Fibroblast of lung (primary cell): ENCODE data around the gene ALAS1. TPM values are rescaled to one million over a fixed set of nuclear protein-coding genes. Genes with fewer than 3 reads are reported as not detected.
"Not testable (repeated sequence)": the region's sequence is repeated elsewhere in the genome, so short reads cannot be mapped to it uniquely, and the experiment has no call there.

Experiments
- DNase-seq, 2 donors: peaks; one replicate each; pipeline versions ENCODE4 v3.0.0 to v3.0.0-alpha.2; 2010; ENCODE audit warnings: low read depth in 2 of 2
- H2AFZ ChIP-seq: 2 replicates; pipeline ENCODE4 v1.5.1; 2012; ENCODE audit warnings: low read length, control low read depth, inconsistent platforms
- H3K27ac ChIP-seq: 2 replicates; pipeline ENCODE4 v1.5.1; 2011; ENCODE audit warnings: low read length, control low read depth; ENCODE audit not compliant: insufficient read depth
- H3K27me3 ChIP-seq: 2 replicates; pipeline ENCODE4 v1.5.1; 2011; ENCODE audit warnings: mild to moderate bottlenecking, low read length; ENCODE audit not compliant: control insufficient read depth, insufficient read depth
- H3K36me3 ChIP-seq: 2 replicates; pipeline ENCODE4 v1.5.1; 2011; ENCODE audit warnings: low read length; ENCODE audit not compliant: control insufficient read depth, insufficient read depth
- H3K4me1 ChIP-seq: 2 replicates; pipeline ENCODE4 v1.5.1; 2011; ENCODE audit warnings: low read length; ENCODE audit not compliant: control insufficient read depth, insufficient read depth; ENCODE audit errors: extremely low read depth
- H3K4me2 ChIP-seq: 2 replicates; pipeline ENCODE4 v1.5.1; 2011; ENCODE audit warnings: low read length, control low read depth; ENCODE audit not compliant: insufficient read depth; ENCODE audit errors: extremely low read depth
- H3K4me3 ChIP-seq, 4 experiments: fragments of 200-600 bp in 1 of 4; sonication (generic) in 1 of 4; replicated peaks in 1 of 4; 2 replicates each; pipeline ENCODE4 v1.5.1; 2011 to 2016; ENCODE audit warnings: low read length in 4 of 4, low read depth in 3 of 4, mild to moderate bottlenecking in 3 of 4, control low read depth in 2 of 4, inconsistent platforms in 1 of 4, mixed read lengths in 1 of 4; ENCODE audit not compliant: insufficient read depth in 1 of 4; ENCODE audit errors: control extremely low read depth in 1 of 4
- H3K79me2 ChIP-seq: 2 replicates; pipeline ENCODE4 v1.5.1; 2012; ENCODE audit warnings: mild to moderate bottlenecking, low read length, inconsistent platforms; ENCODE audit not compliant: control insufficient read depth, insufficient read depth
- H3K9ac ChIP-seq: 2 replicates; pipeline ENCODE4 v1.5.1; 2011; ENCODE audit warnings: mild to moderate bottlenecking, low read length, control low read depth; ENCODE audit not compliant: insufficient read depth
- H3K9me3 ChIP-seq: 2 replicates; pipeline ENCODE4 v1.5.1; 2012; ENCODE audit warnings: low read depth, low read length; ENCODE audit not compliant: control insufficient read depth, insufficient read depth
- H4K20me1 ChIP-seq: 2 replicates; pipeline ENCODE4 v1.5.1; 2011; ENCODE audit warnings: low read length; ENCODE audit not compliant: control insufficient read depth, insufficient read depth; ENCODE audit errors: extremely low read depth
- CTCF ChIP-seq, 2 donors: IDR thresholded peaks in 1 of 2; conservative IDR thresholded peaks in 1 of 2; 1 replicate in 1 of 2; 2 replicates in 1 of 2; pipeline ENCODE4 v1.5.1; 2011 to 2012; ENCODE audit warnings: low read length in 2 of 2, control low read depth in 1 of 2, inconsistent platforms in 1 of 2, low read depth in 1 of 2, mild to moderate bottlenecking in 1 of 2
- EZH2 ChIP-seq: IDR thresholded peaks from 2 replicates; pipeline ENCODE4 v1.5.1; 2012; ENCODE audit warnings: low read length, control low read depth, mild to moderate bottlenecking; ENCODE audit errors: missing control alignments
- polyA plus RNA-seq, 2 donors: library from polyadenylated mRNA; depleted of rRNA in 1 of 2; stranded (reverse) in 1 of 2; unstranded in 1 of 2; fragments of >200 nt; gene quantifications; 2 replicates each; pipeline ENCODE4 v1.2.1, GENCODE V29; 2011 to 2012; ENCODE audit warnings: missing spikeins in 1 of 2
- total RNA-seq: library from RNA; depleted of rRNA; stranded (reverse); fragments of >200 nt; gene quantifications from 2 replicates; pipeline ENCODE4 v1.2.1, GENCODE V29; 2014

The ALAS1 gene
- total and polyA plus RNA-seq, 2 donors (not counting 1 experiment from before 2014, with no cell fraction given): 60.9 to 61.8 TPM

DNA sequence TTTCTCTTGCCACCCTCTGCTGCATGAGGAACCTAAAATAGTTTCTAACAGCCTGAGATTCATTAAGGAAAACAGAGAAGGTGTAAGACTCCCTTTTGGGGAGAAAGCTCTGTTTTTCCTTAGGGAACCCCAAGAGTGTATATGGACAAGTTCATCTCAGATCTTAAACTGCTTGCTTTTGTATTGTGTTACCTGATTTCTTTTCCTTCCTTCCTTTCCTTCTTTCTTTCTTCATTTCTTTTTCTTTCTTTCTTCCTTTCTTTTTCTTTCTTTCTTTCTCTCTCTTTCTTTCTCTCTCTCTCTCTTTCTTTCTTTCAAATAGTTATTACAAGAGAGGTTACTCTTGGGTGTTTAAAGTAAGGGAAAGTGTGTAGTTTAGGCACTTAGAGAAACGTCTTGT lies 38.5 kb upstream of the ALAS1 start:
- DNase-seq: no peak
- Histone ChIP-seq H3K36me3 (no peaks in the 10 kb centered on the region), H2AFZ (no peak overlapping the region), H3K79me2 (no peaks in the 10 kb centered on the region), H3K4me2 (no peak overlapping the region), H3K9me3 (no peaks in the 10 kb centered on the region), H3K27ac (no peak overlapping the region), H3K9ac (no peak overlapping the region), H3K27me3 (no peaks in the 10 kb centered on the region), H3K4me3 (no peak overlapping the region), H4K20me1 (no peaks in the 10 kb centered on the region), H3K4me1 (no peaks in the 10 kb centered on the region)
- TF ChIP-seq CTCF (conservative IDR thresholded peaks at IDR 0.05 in 1 of 2, IDR thresholded peaks at IDR 0.05 in 1 of 2; ENCODE audit: low read depth in 1 of 2, low read length in 2 of 2) (no peak), EZH2 (no peak)

DNA sequence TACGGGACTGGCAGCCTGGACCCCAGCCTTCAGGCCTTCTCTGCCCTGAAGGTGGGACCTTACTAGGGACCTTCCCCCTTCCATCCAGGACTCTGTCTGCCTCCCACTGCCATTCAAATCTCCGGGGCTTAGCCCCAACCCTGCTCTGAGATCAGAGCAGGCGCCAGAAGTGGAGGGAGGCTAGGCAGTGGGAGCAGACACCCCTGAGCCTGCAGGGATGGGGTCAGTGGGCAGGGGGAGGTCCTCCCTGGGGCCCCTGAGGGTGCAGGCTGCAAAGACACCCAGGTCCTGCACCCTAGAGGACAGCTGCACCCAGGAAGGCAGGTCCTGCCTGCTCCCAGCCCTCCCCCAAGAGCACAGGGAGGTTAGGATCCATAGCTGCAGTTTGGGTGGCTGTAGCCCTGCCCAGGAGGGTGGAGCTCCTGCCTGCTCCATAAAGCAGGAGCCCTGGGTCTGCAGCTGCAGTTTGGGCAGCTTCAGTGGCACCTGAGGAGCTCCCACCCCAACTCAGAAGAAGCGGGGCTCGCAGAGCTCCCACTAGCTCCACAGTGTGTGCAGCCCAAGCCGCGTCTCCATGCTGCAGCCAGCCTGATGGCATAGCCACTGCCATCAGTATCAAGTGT lies 35.6 kb upstream of the ALAS1 start:
- Histone ChIP-seq H3K4me3 (no peak overlapping the region), H2AFZ (no peak overlapping the region), H3K79me2 (no peaks in the 10 kb centered on the region), H3K4me1 (no peaks in the 10 kb centered on the region), H3K27me3 (no peaks in the 10 kb centered on the region), H3K9me3 (no peaks in the 10 kb centered on the region), H3K36me3 (no peaks in the 10 kb centered on the region), H4K20me1 (no peaks in the 10 kb centered on the region), H3K4me2 (no peak overlapping the region), H3K27ac (no peak overlapping the region), H3K9ac (no peak overlapping the region)
- DNase-seq: no peak
- TF ChIP-seq CTCF (conservative IDR thresholded peaks at IDR 0.05 in 1 of 2, IDR thresholded peaks at IDR 0.05 in 1 of 2; ENCODE audit: low read depth in 1 of 2, low read length in 2 of 2): no peak
- TF ChIP-seq EZH2: no peak

DNA sequence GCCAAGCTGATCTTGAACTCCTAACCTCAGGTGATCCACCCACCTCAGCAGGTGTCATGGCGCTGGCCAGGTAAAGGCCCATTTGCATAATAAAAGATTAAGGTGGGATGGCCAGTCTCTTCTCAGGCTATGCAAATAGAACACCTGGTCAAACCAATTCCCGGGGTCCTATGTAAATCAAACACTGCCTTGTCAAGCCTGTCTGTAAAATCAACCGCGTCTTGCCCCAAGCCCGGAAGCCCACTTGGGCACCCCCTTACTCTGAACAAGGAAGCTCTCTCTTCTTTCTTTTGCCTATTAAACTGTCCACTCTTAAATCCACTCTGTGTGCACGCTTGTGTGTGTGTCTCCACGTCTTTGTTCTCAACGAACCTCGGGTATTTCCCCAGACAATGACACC lies 30.7 kb upstream of the ALAS1 start:
- no peaks in the 10 kb centered on the region for H3K79me2 ChIP-seq
- H3K27ac ChIP-seq: no peak overlapping the region
- H3K9me3 ChIP-seq: no peaks in the 10 kb centered on the region
- no peak overlapping the region for H2AFZ ChIP-seq
- H3K9ac ChIP-seq: no peak overlapping the region
- no peaks in the 10 kb centered on the region for H3K36me3 ChIP-seq
- H3K4me1 ChIP-seq: peaks cover 8% of the 10 kb centered on the region
- H4K20me1 ChIP-seq: no peaks in the 10 kb centered on the region
- H3K4me2 ChIP-seq: no peak overlapping the region
- no peak overlapping the region for H3K4me3 ChIP-seq
- no peak for TF ChIP-seq EZH2
- no peak for TF ChIP-seq CTCF (conservative IDR thresholded peaks at IDR 0.05 in 1 of 2, IDR thresholded peaks at IDR 0.05 in 1 of 2; ENCODE audit: low read depth in 1 of 2, low read length in 2 of 2)
- peaks cover 3% of the 10 kb centered on the region for H3K27me3 ChIP-seq
- DNase-seq: no peak

DNA sequence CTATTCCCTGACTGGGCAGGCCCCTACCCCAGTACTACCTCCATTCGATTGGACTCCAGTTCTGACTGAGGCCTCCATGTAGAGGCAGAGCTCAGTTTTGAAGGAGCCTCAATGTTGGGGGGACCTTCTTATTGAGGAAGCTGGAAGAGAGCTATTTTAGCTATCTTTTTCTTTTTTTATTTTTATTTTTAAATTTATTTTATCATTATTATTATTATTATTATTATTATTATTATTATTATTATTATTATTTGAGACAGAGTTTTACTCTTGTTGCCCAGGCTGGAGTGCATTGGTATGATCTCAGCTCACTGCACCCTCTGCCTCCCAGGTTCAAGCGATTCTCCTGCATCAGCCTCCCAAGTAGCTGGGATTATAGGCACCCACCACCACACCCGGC lies 27.7 kb upstream of the ALAS1 start:
- not testable (repeated sequence) for H2AFZ ChIP-seq, H3K79me2 ChIP-seq, H3K4me1 ChIP-seq, H3K27ac ChIP-seq, H4K20me1 ChIP-seq, H3K4me3 ChIP-seq, H3K4me2 ChIP-seq, DNase-seq, H3K36me3 ChIP-seq, H3K9ac ChIP-seq, H3K9me3 ChIP-seq, H3K27me3 ChIP-seq
